PC-3 (cell line): Measurements from ENCODE around the gene TLE3. TPM values are rescaled to one million over a fixed set of nuclear protein-coding genes. Genes with fewer than 3 reads are reported as not detected.

ENCODE experiments used
- ATAC-seq: fragments of 200-7000 bp; cut with Tn5 transposase; 2 replicates; pipeline ENCODE4 v1.9.1; 2020; ENCODE audit warnings: mild to moderate bottlenecking, moderate library complexity
- BruUV-seq: library from RNA; stranded (reverse); fragments of 400-500 nt; replicated peaks from 2 replicates; lab custom pipeline; 2021; lab: Mats Ljungman, UMichigan
- CTCF ChIA-PET: fragments of 300-600 bp; sonication (Branson Sonifier 250); formaldehyde crosslinking; loops from one replicate; lab custom pipeline; 2022; ENCODE audit warnings: antibody characterized with exemption; lab: Charles Lee
- POLR2A ChIA-PET: fragments of 300-600 bp; sonication (Branson Sonifier 250); formaldehyde crosslinking; loops from one replicate; lab custom pipeline; 2022; ENCODE audit warnings: antibody characterized with exemption; ENCODE audit not compliant: unreplicated experiment; lab: Charles Lee
- DNase-seq: peaks from one replicate; pipeline ENCODE4 v3.0.0-alpha.2; 2015
- H2AFZ ChIP-seq: fragments of 300-600 bp; sonication (generic); 2 replicates; pipeline ENCODE4 v1.6.0; 2016; ENCODE audit warnings: antibody characterized with exemption, low read length
- H3F3A ChIP-seq: fragments of 300-600 bp; sonication (generic); one replicate; pipeline ENCODE4 v1.6.0; 2017; ENCODE audit warnings: antibody characterized with exemption, low read length, control low read depth, mild to moderate bottlenecking; ENCODE audit not compliant: unreplicated experiment
- H3K27ac ChIP-seq: fragments of 300-600 bp; sonication (generic); 2 replicates; pipeline ENCODE4 v1.5.1; 2016; ENCODE audit warnings: mild to moderate bottlenecking, low read length
- H3K27me3 ChIP-seq: fragments of 300-600 bp; sonication (generic); 2 replicates; pipeline ENCODE4 v1.6.1; 2016; ENCODE audit warnings: low read length, mixed read lengths
- H3K36me3 ChIP-seq: fragments of 300-600 bp; sonication (generic); 2 replicates; pipeline ENCODE4 v1.6.1; 2016; ENCODE audit warnings: low read depth, mixed run types, low read length, mixed read lengths
- H3K4me1 ChIP-seq: fragments of 300-600 bp; sonication (generic); 2 replicates; pipeline ENCODE4 v1.5.1; 2016; ENCODE audit warnings: low read length; ENCODE audit not compliant: insufficient read depth
- H3K4me2 ChIP-seq: fragments of 300-600 bp; sonication (generic); 2 replicates; pipeline ENCODE4 v1.6.0; 2016; ENCODE audit warnings: low read length
- H3K4me3 ChIP-seq: fragments of 300-600 bp; sonication (generic); 2 replicates; pipeline ENCODE4 v1.5.1; 2016; ENCODE audit warnings: mild to moderate bottlenecking, low read length, mixed read lengths
- H3K79me2 ChIP-seq: fragments of 300-600 bp; sonication (generic); 2 replicates; pipeline ENCODE4 v1.6.1; 2017; ENCODE audit warnings: low read length, mixed read lengths
- H3K9ac ChIP-seq: fragments of 300-600 bp; sonication (generic); 2 replicates; pipeline ENCODE4 v1.6.0; 2016; ENCODE audit warnings: mild to moderate bottlenecking, low read length
- H3K9me2 ChIP-seq: fragments of 300-600 bp; sonication (generic); replicated peaks from 2 replicates; pipeline ENCODE4 v1.6.1; 2016; ENCODE audit warnings: mixed run types, low read length, mixed read lengths
- H3K9me3 ChIP-seq: fragments of 300-600 bp; sonication (generic); 2 replicates; pipeline ENCODE4 v1.6.1; 2016; ENCODE audit warnings: low read length, mixed read lengths
- H4K20me1 ChIP-seq: fragments of 300-600 bp; sonication (generic); 2 replicates; pipeline ENCODE4 v1.6.1; 2016; ENCODE audit warnings: low read length, mixed read lengths
- EZH2 ChIP-seq: fragments of 300-600 bp; sonication (generic); IDR thresholded peaks from one replicate; pipeline ENCODE4 v1.6.1; 2017; ENCODE audit warnings: antibody characterized with exemption, mild to moderate bottlenecking, low read length; ENCODE audit not compliant: unreplicated experiment
- EZH2phosphoT487 ChIP-seq: fragments of 300-600 bp; sonication (generic); IDR thresholded peaks from 2 replicates; pipeline ENCODE4 v1.6.1; 2018; ENCODE audit warnings: mild to moderate bottlenecking, antibody characterized with exemption, low read length, borderline replicate concordance
- intact Hi-C: fragments of 100-400 bp; cut with micrococcal nuclease; formaldehyde crosslinking; loops from 2 replicates; pipeline ENCODE4 v1.9.0; 2023
- total RNA-seq: library from RNA; depleted of rRNA; stranded (reverse); fragments of >200 nt; gene quantifications from 2 replicates; pipeline ENCODE4 v1.2.3, GENCODE V29; 2014
- TF ChIP-seq, protein P1 (sequence below): fragments of 300-600 bp; sonication (generic); conservative IDR thresholded peaks from 2 replicates; pipeline ENCODE4 v1.5.1; 2017; ENCODE audit warnings: antibody characterized with exemption, low read depth, mild to moderate bottlenecking, low read length

Gene TLE3
- total RNA-seq, 1 experiment from 2014 or later = 72.5 TPM

DNA sequence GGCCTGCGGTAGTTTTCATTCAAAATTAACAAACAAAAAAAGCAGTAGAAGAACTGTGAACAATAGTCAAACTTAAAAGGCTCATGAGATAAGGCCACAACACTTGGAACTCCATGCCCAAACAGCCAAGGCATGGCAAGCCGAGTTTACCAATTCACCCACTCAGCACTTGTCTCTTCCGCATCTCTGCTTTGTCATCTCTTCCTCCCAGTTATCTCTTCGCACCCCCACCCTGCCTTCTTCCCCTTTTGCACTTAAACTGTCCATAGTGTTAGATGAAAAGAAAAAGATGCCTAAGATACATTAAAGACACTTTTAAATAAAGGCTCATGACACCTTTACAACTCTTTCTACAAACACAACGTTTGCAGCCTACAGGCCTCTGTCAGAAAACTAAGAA lies 11.1 kb downstream of the TLE3 start:
- peaks cover 11% of the 10 kb centered on the region for H3K4me1 ChIP-seq
- H4K20me1 ChIP-seq = peaks cover 75% of the 10 kb centered on the region
- intact Hi-C loops = no loop called here
- ATAC-seq (no peak), DNase-seq (no peak)
- H3K9me3 ChIP-seq = no peaks in the 10 kb centered on the region
- peaks cover 76% of the 10 kb centered on the region for H3K79me2 ChIP-seq
- H3F3A ChIP-seq = no peaks in the 10 kb centered on the region
- no peak overlapping the region for H3K27ac ChIP-seq
- no peaks in the 10 kb centered on the region for H3K9me2 ChIP-seq
- no peak for TF ChIP-seq EZH2
- TF ChIP-seq EZH2phosphoT487 = no peak
- TF ChIP-seq, protein P1, sequence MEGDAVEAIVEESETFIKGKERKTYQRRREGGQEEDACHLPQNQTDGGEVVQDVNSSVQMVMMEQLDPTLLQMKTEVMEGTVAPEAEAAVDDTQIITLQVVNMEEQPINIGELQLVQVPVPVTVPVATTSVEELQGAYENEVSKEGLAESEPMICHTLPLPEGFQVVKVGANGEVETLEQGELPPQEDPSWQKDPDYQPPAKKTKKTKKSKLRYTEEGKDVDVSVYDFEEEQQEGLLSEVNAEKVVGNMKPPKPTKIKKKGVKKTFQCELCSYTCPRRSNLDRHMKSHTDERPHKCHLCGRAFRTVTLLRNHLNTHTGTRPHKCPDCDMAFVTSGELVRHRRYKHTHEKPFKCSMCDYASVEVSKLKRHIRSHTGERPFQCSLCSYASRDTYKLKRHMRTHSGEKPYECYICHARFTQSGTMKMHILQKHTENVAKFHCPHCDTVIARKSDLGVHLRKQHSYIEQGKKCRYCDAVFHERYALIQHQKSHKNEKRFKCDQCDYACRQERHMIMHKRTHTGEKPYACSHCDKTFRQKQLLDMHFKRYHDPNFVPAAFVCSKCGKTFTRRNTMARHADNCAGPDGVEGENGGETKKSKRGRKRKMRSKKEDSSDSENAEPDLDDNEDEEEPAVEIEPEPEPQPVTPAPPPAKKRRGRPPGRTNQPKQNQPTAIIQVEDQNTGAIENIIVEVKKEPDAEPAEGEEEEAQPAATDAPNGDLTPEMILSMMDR = no peak
- BruUV-seq = no TSS peak
- no peak overlapping the region for H3K4me2 ChIP-seq
- H3K27me3 ChIP-seq = no peaks in the 10 kb centered on the region
- no peak overlapping the region for H2AFZ ChIP-seq
- peaks cover 79% of the 10 kb centered on the region for H3K36me3 ChIP-seq
- no peak overlapping the region for H3K4me3 ChIP-seq
- CTCF ChIA-PET = no interaction called here
- POLR2A ChIA-PET = no interaction called here
- H3K9ac ChIP-seq = no peak overlapping the region

DNA sequence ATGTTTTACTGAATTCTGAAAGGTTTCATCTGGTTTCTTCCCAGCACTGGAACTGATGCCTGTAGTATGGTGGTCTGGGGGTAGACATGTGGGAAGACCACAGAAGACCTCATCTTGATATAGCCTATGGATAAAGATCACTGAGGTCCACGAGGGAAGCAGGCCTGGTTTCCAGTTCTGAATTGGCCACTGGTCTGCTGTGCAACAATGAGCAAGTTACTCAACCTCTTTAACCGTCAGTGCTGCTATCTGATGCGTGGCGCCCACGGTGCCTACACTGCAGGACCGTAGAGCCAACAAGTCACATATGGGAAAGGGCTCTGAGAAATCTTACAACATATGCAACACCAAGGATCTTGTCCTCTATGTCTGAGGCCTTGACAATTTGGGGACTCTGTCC lies 13.3 kb downstream of the TLE3 start:
- Histone ChIP-seq H3K36me3 (peaks cover 77% of the 10 kb centered on the region), H4K20me1 (peaks cover 57% of the 10 kb centered on the region), H3F3A (no peaks in the 10 kb centered on the region), H3K9me3 (no peaks in the 10 kb centered on the region), H3K4me2 (no peak overlapping the region), H3K4me1 (no peaks in the 10 kb centered on the region; the same call in 1 of the 2 replicates), H3K79me2 (peaks cover 68% of the 10 kb centered on the region), H3K9me2 (no peaks in the 10 kb centered on the region), H2AFZ (no peak overlapping the region), H3K9ac (no peak overlapping the region), H3K27me3 (no peaks in the 10 kb centered on the region), H3K27ac (no peak overlapping the region), H3K4me3 (no peak overlapping the region)
- no TSS peak for BruUV-seq
- DNase-seq = no peak
- no peak for ATAC-seq
- ChIA-PET POLR2A (no interaction called here), CTCF (no interaction called here)
- TF ChIP-seq, protein P1 = no peak
- TF ChIP-seq EZH2 (no peak), EZH2phosphoT487 (no peak)
- intact Hi-C loops = no loop called here

DNA sequence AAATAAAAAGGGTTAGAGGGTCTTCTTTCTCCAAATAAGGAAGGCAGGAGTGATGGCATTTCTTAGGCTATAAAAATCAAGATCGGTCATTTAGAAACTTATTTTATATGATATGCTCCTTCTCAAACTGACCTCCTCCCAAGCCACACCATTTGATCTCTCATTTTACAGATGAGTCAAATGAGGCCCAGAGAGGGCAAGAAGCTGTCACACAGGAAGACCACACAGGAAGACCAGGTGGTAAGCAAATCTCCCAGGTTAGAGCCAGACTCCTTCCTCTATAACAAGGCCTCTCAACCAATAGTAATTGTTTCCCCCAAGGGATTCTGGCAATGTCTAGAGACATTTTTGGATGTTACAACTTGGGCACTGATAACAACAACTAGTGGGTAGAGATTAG lies 13.8 kb downstream of the TLE3 start:
- ATAC-seq (no peak), DNase-seq (no peak)
- TF ChIP-seq EZH2phosphoT487 = no peak
- TF ChIP-seq, protein P1 = no peak
- no peak for TF ChIP-seq EZH2
- Histone ChIP-seq H4K20me1 (peaks cover 57% of the 10 kb centered on the region), H3K79me2 (peaks cover 67% of the 10 kb centered on the region), H3F3A (no peaks in the 10 kb centered on the region), H3K9ac (no peak overlapping the region), H3K9me3 (no peaks in the 10 kb centered on the region), H3K4me3 (no peak overlapping the region), H3K4me2 (no peak overlapping the region), H2AFZ (no peak overlapping the region), H3K27ac (no peak overlapping the region), H3K27me3 (no peaks in the 10 kb centered on the region), H3K36me3 (peaks cover 74% of the 10 kb centered on the region), H3K4me1 (no peaks in the 10 kb centered on the region), H3K9me2 (no peaks in the 10 kb centered on the region)
- ChIA-PET CTCF (no interaction called here), POLR2A (no interaction called here)
- intact Hi-C loops = no loop called here
- BruUV-seq = no TSS peak
